B cell (primary cell): Measurements from ENCODE around the gene PNKD. TPM values are rescaled to one million over a fixed set of nuclear protein-coding genes. Genes with fewer than 3 reads are reported as not detected.

ENCODE experiments used
- ATAC-seq: fragments of 200-7000 bp; cut with Tn5 transposase; one replicate; pipeline ENCODE4 v1.10.0; 2021; ENCODE audit warnings: low read depth, mild to moderate bottlenecking, moderate number of reproducible peaks, moderate library complexity
- CTCF ChIA-PET: fragments of 350-600 bp; sonication (Branson Sonifier 250); formaldehyde crosslinking; loops from one replicate; lab custom pipeline; 2021; ENCODE audit warnings: antibody characterized with exemption, inconsistent platforms; lab: Charles Lee
- POLR2A ChIA-PET: fragments of 350-600 bp; sonication (Branson Sonifier 250); formaldehyde crosslinking; loops from one replicate; lab custom pipeline; 2021; ENCODE audit warnings: antibody characterized with exemption; lab: Charles Lee
- DNase-seq: peaks from one replicate; pipeline ENCODE4 v3.0.0; 2013
- H2AFZ ChIP-seq: 2 replicates; pipeline ENCODE4 v1.6.1; 2012; ENCODE audit warnings: mild to moderate bottlenecking, low read depth, low read length; ENCODE audit not compliant: insufficient read depth, poor library complexity, severe bottlenecking
- H3K27ac ChIP-seq, 2 donors: 1 replicate in 1 of 2; 2 replicates in 1 of 2; pipeline ENCODE4 v1.5.1; 2012 to 2013; ENCODE audit warnings: low read length in 2 of 2, mild to moderate bottlenecking in 2 of 2, moderate library complexity in 1 of 2
- H3K27me3 ChIP-seq, 4 experiments: fragments of 200-600 bp in 1 of 4; sonication (generic) in 1 of 4; replicated peaks in 1 of 4; 1 replicate in 2 of 4; 2 replicates in 2 of 4; pipeline versions ENCODE4 v1.6.1 to v1.7.0; 2013 to 2016; ENCODE audit warnings: low read length in 3 of 4, mild to moderate bottlenecking in 2 of 4, mixed read lengths in 1 of 4, moderate library complexity in 1 of 4; ENCODE audit not compliant: insufficient read depth in 4 of 4, control insufficient read depth in 3 of 4; ENCODE audit errors: control extremely low read depth in 1 of 4
- H3K36me3 ChIP-seq, 2 experiments: replicated peaks in 1 of 2; 1 replicate in 1 of 2; 2 replicates in 1 of 2; pipeline versions ENCODE4 v1.6.1 to v1.7.1; 2013; ENCODE audit warnings: low read length in 1 of 2; ENCODE audit not compliant: insufficient read depth in 2 of 2, control insufficient read depth in 1 of 2; ENCODE audit errors: control extremely low read depth in 1 of 2, extremely low read depth in 1 of 2
- H3K4me1 ChIP-seq, 2 donors: fragments of 200-600 bp in 1 of 2; sonication (generic) in 1 of 2; 1 replicate in 1 of 2; 2 replicates in 1 of 2; pipeline versions ENCODE4 v1.5.1 to v1.6.1; 2013 to 2017; ENCODE audit warnings: low read length in 2 of 2; ENCODE audit not compliant: control insufficient read depth in 2 of 2, insufficient read depth in 2 of 2
- H3K4me2 ChIP-seq: replicated peaks from 2 replicates; pipeline ENCODE3; 2012; ENCODE audit warnings: mild to moderate bottlenecking, low read depth, low read length; ENCODE audit not compliant: poor library complexity, severe bottlenecking
- H3K4me3 ChIP-seq, 5 experiments: fragments of 200-600 bp in 1 of 5; sonication (generic) in 1 of 5; 1 replicate in 3 of 5; 2 replicates in 2 of 5; pipeline versions ENCODE4 v1.5.1 to v1.7.0; 2011 to 2016; ENCODE audit warnings: low read length in 4 of 5, mild to moderate bottlenecking in 4 of 5, low read depth in 2 of 5, control low read depth in 1 of 5, moderate library complexity in 1 of 5; ENCODE audit not compliant: insufficient read depth in 1 of 5; ENCODE audit errors: control extremely low read depth in 1 of 5, extremely low read depth in 1 of 5
- H3K79me2 ChIP-seq: fragments of 200-600 bp; sonication (generic); one replicate; pipeline ENCODE4 v1.6.0; 2016; ENCODE audit warnings: low read length; ENCODE audit not compliant: control insufficient read depth, insufficient read depth
- H3K9ac ChIP-seq: fragments of 200-600 bp; sonication (generic); 2 replicates; pipeline ENCODE4 v1.6.1; 2017; ENCODE audit warnings: mild to moderate bottlenecking, low read length, moderate library complexity
- H3K9me3 ChIP-seq, 3 donors: one replicate each; pipeline versions ENCODE4 v1.6.1 to v1.7.1; 2013; ENCODE audit warnings: low read length in 2 of 3; ENCODE audit not compliant: control insufficient read depth in 2 of 3, insufficient read depth in 1 of 3; ENCODE audit errors: control extremely low read depth in 1 of 3
- H4K20me1 ChIP-seq: 2 replicates; pipeline ENCODE4 v1.6.0; 2012; ENCODE audit warnings: mild to moderate bottlenecking, low read length; ENCODE audit not compliant: insufficient read depth, control insufficient read depth, poor library complexity, severe bottlenecking
- H3K27ac Mint-ChIP-seq: one replicate; pipeline ENCODE4 v1.8.0; 2021; ENCODE audit warnings: mixed read lengths
- H3K27me3 Mint-ChIP-seq: one replicate; pipeline ENCODE4 v1.8.0; 2021; ENCODE audit warnings: mixed read lengths
- H3K4me1 Mint-ChIP-seq: one replicate; pipeline ENCODE4 v1.8.0; 2021; ENCODE audit warnings: mixed read lengths
- H3K4me3 Mint-ChIP-seq: one replicate; pipeline ENCODE4 v1.8.0; 2021; ENCODE audit warnings: mixed read lengths
- H3K9me3 Mint-ChIP-seq: one replicate; pipeline ENCODE4 v1.8.0; 2022; ENCODE audit warnings: mixed read lengths; ENCODE audit not compliant: insufficient read depth
- EZH2 ChIP-seq: IDR thresholded peaks from 2 replicates; pipeline ENCODE4 v1.6.1; 2012; ENCODE audit warnings: borderline replicate concordance, low read depth, mild to moderate bottlenecking, moderate library complexity, low read length; ENCODE audit not compliant: insufficient read depth, poor library complexity, severe bottlenecking
- WGBS: methylation state at CpG from one replicate; pipeline ENCODE4 v1.1.5; 2013; ENCODE audit warnings: missing lambda C conversion rate; ENCODE audit not compliant: insufficient coverage; 5-methylcytosine and 5-hydroxymethylcytosine counted together
- intact Hi-C: fragments of 100-400 bp; cut with micrococcal nuclease; formaldehyde crosslinking; loops from one replicate; pipeline ENCODE4 v1.10.0; 2022
- polyA plus RNA-seq: library from polyadenylated mRNA; depleted of rRNA; stranded (reverse); fragments of >200 nt; gene quantifications from 2 replicates; pipeline ENCODE4 v1.2.3, GENCODE V29; 2012
- total RNA-seq, 2 donors: library from RNA; stranded (reverse); fragments of 120-200 nt in 1 of 2; gene quantifications; 1 replicate in 1 of 2; 2 replicates in 1 of 2; pipeline versions ENCODE4 v1.2.3 to v1.2.4, GENCODE V29; 2013 to 2022
- TF ChIP-seq, protein P1 (sequence below): fragments of 200-600 bp; IDR thresholded peaks from one replicate; pipeline ENCODE4 v1.8.0; 2022; ENCODE audit warnings: antibody characterized with exemption, mild to moderate bottlenecking

Gene PNKD
- total and polyA plus RNA-seq, 2 donors (not counting 1 experiment from before 2014, with no cell fraction given), result 29.7 to 55.8 TPM

DNA sequence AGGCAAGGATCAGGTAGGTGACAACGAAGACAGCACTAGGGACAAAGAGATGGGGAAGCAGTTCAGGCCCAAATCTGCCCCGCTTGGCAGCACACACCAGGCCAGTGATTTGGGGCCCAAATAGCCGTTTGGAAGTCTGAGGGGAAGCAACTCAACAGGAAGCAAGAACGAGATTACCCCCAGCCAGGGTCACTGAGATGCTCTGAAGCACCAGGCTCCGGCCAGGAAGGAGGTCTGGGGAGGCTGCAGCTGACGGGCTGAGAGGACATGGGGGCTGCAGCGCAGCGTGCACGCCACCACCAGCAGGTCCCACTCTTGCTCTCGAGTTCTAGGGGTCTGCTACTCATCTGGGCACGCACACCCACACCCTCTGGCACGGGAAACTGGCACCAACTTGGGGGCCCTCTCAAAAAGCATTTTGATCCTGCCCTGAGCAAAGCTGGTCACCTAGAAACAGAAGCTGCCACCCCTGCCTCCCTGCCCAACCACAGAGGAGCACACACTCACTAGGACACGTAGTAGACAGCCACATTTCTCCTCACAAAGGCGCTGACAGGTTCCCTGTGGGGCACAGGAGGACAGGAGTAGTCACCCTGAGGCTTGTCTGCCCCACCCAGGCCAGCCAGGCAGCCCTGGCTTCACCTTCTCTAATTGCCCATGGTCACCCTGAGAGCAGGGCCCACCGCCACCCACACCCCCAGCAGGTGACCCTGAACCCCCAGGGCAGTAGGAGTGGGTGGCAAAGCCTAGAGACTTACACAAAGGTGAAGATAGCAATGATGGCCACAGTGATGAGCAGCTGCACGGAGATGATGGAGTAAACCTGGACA lies 8.4 kb downstream of the PNKD start:
- DNase-seq, result no peak
- TF ChIP-seq, protein P1, sequence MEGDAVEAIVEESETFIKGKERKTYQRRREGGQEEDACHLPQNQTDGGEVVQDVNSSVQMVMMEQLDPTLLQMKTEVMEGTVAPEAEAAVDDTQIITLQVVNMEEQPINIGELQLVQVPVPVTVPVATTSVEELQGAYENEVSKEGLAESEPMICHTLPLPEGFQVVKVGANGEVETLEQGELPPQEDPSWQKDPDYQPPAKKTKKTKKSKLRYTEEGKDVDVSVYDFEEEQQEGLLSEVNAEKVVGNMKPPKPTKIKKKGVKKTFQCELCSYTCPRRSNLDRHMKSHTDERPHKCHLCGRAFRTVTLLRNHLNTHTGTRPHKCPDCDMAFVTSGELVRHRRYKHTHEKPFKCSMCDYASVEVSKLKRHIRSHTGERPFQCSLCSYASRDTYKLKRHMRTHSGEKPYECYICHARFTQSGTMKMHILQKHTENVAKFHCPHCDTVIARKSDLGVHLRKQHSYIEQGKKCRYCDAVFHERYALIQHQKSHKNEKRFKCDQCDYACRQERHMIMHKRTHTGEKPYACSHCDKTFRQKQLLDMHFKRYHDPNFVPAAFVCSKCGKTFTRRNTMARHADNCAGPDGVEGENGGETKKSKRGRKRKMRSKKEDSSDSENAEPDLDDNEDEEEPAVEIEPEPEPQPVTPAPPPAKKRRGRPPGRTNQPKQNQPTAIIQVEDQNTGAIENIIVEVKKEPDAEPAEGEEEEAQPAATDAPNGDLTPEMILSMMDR, result no peak
- no peak for TF ChIP-seq EZH2

More for the DNA sequence above, 8.4 kb downstream of the PNKD start:
- ATAC-seq, result no peak
- Mint-ChIP-seq H3K9me3 (no peaks in the 10 kb centered on the region), H3K27ac (peak overlapping the region; percentile 46), H3K27me3 (no peaks in the 10 kb centered on the region), H3K4me3 (no peak overlapping the region), H3K4me1 (peaks cover 37% of the 10 kb centered on the region)
- H3K79me2 ChIP-seq, result peaks cover 51% of the 10 kb centered on the region
- H3K27me3 ChIP-seq, result no peaks in the 10 kb centered on the region
- no peak overlapping the region for H3K27ac ChIP-seq
- H3K9me3 ChIP-seq, result no peaks in the 10 kb centered on the region
- ChIA-PET CTCF (interaction anchor here (1.4 kb wide), 1 partner anchor 12 kb away, joined by 4 read pairs; no protein-coding TSS in a partner anchor), POLR2A (interaction anchor here (1.8 kb wide), 1 partner anchor 8 kb away, joined by 4 read pairs; no protein-coding TSS in a partner anchor)
- no peak overlapping the region for H3K4me3 ChIP-seq
- H3K4me1 ChIP-seq, result peaks cover 12 to 30% of the 10 kb centered on the region in 2 donors
- intact Hi-C loops, result no loop called here
- 91% methylated on average over 15 of the region's 16 CpGs for WGBS
- peaks cover 54% of the 10 kb centered on the region for H4K20me1 ChIP-seq
- H3K36me3 ChIP-seq, result peaks cover 3 to 98% of the 10 kb centered on the region in 2 experiments
- no peak overlapping the region for H2AFZ ChIP-seq
- H3K9ac ChIP-seq, result no peak overlapping the region
- H3K4me2 ChIP-seq, result no peak overlapping the region
